GM12878 (cell line): Measurements from ENCODE around the gene GALNT9. TPM values are rescaled to one million over a fixed set of nuclear protein-coding genes. Genes with fewer than 3 reads are reported as not detected.

Experiments
- BRCA1 ChIP-seq: IDR thresholded peaks from 2 replicates; pipeline ENCODE4 v1.6.1; 2011; ENCODE audit warnings: low read depth, low read length, improper control_type of control experiment
- E2F4 ChIP-seq: IDR thresholded peaks from 2 replicates; pipeline ENCODE4 v1.6.1; 2012; ENCODE audit warnings: low read depth, low read length, improper control_type of control experiment
- EGR1 ChIP-seq, 2 experiments: IDR thresholded peaks; 1 replicate in 1 of 2; 2 replicates in 1 of 2; pipeline ENCODE4 v1.6.1; 2011 to 2012; ENCODE audit warnings: low read depth in 2 of 2, low read length in 2 of 2, borderline replicate concordance in 1 of 2, mild to moderate bottlenecking in 1 of 2, moderate library complexity in 1 of 2
- LARP7 ChIP-seq: fragments of 450-650 bp; IDR thresholded peaks from 2 replicates; pipeline ENCODE4 v1.6.1; 2017; ENCODE audit warnings: mild to moderate bottlenecking
- POLR2A ChIP-seq: IDR thresholded peaks from 2 replicates; pipeline ENCODE4 v1.6.1; 2011; ENCODE audit warnings: low read depth, mild to moderate bottlenecking, low read length
- RELB ChIP-seq: fragments of 450-650 bp; IDR thresholded peaks from 2 replicates; pipeline ENCODE4 v1.6.1; 2017; ENCODE audit warnings: low read depth, mild to moderate bottlenecking, moderate library complexity
- SMC3 ChIP-seq: IDR thresholded peaks from 2 replicates; pipeline ENCODE4 v1.6.1; 2011; ENCODE audit warnings: low read length, improper control_type of control experiment, borderline replicate concordance
- SPI1 ChIP-seq: IDR thresholded peaks from 2 replicates; pipeline ENCODE4 v1.6.1; 2011; ENCODE audit warnings: low read depth, mild to moderate bottlenecking, low read length, moderate library complexity, borderline replicate concordance; ENCODE audit not compliant: insufficient read depth
- USF1 ChIP-seq: IDR thresholded peaks from 2 replicates; pipeline ENCODE4 v1.6.1; 2011; ENCODE audit warnings: borderline replicate concordance, low read depth, mild to moderate bottlenecking, moderate library complexity, mixed read lengths, low read length; ENCODE audit not compliant: insufficient read depth; ENCODE audit errors: extremely low read length
- polyA plus RNA-seq, 11 experiments: library from polyadenylated mRNA; depleted of rRNA in 4 of 11; unstranded in 6 of 11; stranded (reverse) in 5 of 11; fragments of >200 nt; fragmentation: Nextera tagmentation in 4 of 11; fragmentation: Illumina TruSeq in 1 of 11; extraction: Ambion mirVana in 4 of 11; extraction: Trizol in 1 of 11; gene quantifications; 1 replicate in 1 of 11; 2 replicates in 10 of 11; pipeline versions ENCODE4 v1.2.1 to v1.2.3, GENCODE V29; 2011 to 2016; ENCODE audit warnings: inconsistent platforms in 2 of 11, missing spikeins in 2 of 11, low read depth in 1 of 11
- total RNA-seq, 4 experiments: library from RNA; depleted of rRNA in 3 of 4; stranded (reverse); fragments of >200 nt in 3 of 4; fragmentation: Illumina TruSeq in 1 of 4; extraction: Trizol in 1 of 4; gene quantifications; 2 replicates each; pipeline versions ENCODE4 v1.2.1 to v1.2.3, GENCODE V29; 2013 to 2021

Gene GALNT9
- total and polyA plus RNA-seq, 10 of the 15 experiments (the other 5 are each of a cell fraction or from before 2014, with no cell fraction given) = 0.04 TPM; not detected in 9

GRCh38 chr12:132153501-132154340, 175.7 kb downstream of the GALNT9 start (continued):
- TF ChIP-seq EGR1 (IDR thresholded peaks at IDR 0.05; ENCODE audit: borderline replicate concordance in 1 of 2, low read depth in 2 of 2, low read length in 2 of 2) = no peak
- no peak for TF ChIP-seq BRCA1
- no peak for TF ChIP-seq SPI1
- no peak for TF ChIP-seq E2F4
- 0 out of 2 replicates have a peak, but pooled peaks have one; percentile 32 for TF ChIP-seq LARP7
- no peak for TF ChIP-seq RELB
- peak; percentile 51 for TF ChIP-seq POLR2A
- peak; percentile 79 for TF ChIP-seq SMC3
- no peak for TF ChIP-seq USF1
